Hepatocyte (in vitro differentiated cells): Measurements from ENCODE around the gene ASB15.

ENCODE experiments used
- CTCF ChIP-seq: fragments of 200-600 bp; sonication (generic); IDR thresholded peaks from 2 replicates; pipeline ENCODE4 v1.5.1; 2016; ENCODE audit warnings: antibody characterized with exemption, mild to moderate bottlenecking; ENCODE audit not compliant: poor library complexity
- EZH2 ChIP-seq: fragments of 200-600 bp; sonication (generic); IDR thresholded peaks from 2 replicates; pipeline ENCODE4 v1.6.1; 2016; ENCODE audit warnings: antibody characterized with exemption, mild to moderate bottlenecking, borderline replicate concordance
- EZH2phosphoT487 ChIP-seq: fragments of 200-600 bp; sonication (generic); IDR thresholded peaks from one replicate; pipeline ENCODE4 v1.6.1; 2018; ENCODE audit warnings: antibody characterized with exemption, mild to moderate bottlenecking, low read depth, moderate library complexity; ENCODE audit not compliant: unreplicated experiment, severe bottlenecking

DNA sequence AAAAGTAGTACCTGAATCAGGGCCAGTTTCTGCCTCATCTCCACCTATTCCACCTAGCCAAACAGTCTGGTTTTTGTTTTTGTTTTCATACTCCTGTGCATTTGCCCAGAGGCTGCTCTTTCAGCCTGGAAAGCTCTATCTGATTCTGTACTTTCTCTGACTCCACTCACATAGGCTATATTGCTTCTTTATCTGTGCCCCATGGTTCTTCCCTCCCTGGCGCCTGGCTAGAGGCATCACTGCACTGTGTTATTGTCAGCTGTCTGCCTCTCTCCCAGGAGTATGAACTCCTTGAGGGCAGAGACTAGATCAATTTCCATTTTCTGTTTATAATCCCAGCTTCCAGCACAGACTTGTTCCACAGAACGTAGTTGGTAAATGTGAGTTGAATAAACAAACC, 49.0 kb downstream of the ASB15 start:
- TF ChIP-seq CTCF (no peak), EZH2 (no peak), EZH2phosphoT487 (no peak)
